ENCODE results near the gene CISH.

CISH gene

DNA sequence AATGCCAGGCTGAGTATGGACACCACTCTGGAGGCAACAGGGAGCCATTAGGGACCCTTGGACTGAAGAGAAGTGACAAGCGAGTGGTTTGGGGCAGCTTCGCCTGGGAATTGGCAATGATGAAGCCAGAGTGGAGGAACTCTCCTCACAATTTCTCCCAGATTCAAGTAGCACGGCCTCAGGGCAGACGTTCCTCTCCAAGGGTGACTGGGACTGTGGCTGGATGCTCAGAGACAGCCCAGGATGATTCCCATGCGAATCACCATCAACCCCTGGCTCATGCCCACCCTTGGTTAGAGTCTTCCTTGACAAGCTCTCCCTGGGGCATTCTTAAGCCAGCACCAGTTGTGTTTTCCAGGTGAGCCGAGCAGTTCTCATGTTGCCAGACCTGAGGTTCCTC lies 46.8 kb upstream of the CISH start:
- DNase-seq (ENCODE audit: low read depth in 1 of 2, low spot score in 1 of 2) = no peak
- Histone ChIP-seq H3K4me3 (replicated peaks; ENCODE audit: insufficient read depth, low read length) (no peak overlapping the region), H3K27ac (replicated peaks) (no peak overlapping the region), H3K27me3 (ENCODE audit: insufficient read depth, poor library complexity, severe bottlenecking) (no peaks in the 10 kb centered on the region)
- TF ChIP-seq GABPA (IDR thresholded peaks at IDR 0.05; ENCODE audit: low read depth) = no peak
- TF ChIP-seq SPI1 (IDR thresholded peaks at IDR 0.05; ENCODE audit: borderline replicate concordance, low read depth) = no peak
- TF ChIP-seq, protein P1, sequence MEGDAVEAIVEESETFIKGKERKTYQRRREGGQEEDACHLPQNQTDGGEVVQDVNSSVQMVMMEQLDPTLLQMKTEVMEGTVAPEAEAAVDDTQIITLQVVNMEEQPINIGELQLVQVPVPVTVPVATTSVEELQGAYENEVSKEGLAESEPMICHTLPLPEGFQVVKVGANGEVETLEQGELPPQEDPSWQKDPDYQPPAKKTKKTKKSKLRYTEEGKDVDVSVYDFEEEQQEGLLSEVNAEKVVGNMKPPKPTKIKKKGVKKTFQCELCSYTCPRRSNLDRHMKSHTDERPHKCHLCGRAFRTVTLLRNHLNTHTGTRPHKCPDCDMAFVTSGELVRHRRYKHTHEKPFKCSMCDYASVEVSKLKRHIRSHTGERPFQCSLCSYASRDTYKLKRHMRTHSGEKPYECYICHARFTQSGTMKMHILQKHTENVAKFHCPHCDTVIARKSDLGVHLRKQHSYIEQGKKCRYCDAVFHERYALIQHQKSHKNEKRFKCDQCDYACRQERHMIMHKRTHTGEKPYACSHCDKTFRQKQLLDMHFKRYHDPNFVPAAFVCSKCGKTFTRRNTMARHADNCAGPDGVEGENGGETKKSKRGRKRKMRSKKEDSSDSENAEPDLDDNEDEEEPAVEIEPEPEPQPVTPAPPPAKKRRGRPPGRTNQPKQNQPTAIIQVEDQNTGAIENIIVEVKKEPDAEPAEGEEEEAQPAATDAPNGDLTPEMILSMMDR (IDR thresholded peaks at IDR 0.05; ENCODE audit: insufficient read depth, low read length) = no peak
- TF ChIP-seq POLR2AphosphoS5 (IDR thresholded peaks at IDR 0.05; ENCODE audit: low read depth) = no peak
- TF ChIP-seq, protein P2, sequence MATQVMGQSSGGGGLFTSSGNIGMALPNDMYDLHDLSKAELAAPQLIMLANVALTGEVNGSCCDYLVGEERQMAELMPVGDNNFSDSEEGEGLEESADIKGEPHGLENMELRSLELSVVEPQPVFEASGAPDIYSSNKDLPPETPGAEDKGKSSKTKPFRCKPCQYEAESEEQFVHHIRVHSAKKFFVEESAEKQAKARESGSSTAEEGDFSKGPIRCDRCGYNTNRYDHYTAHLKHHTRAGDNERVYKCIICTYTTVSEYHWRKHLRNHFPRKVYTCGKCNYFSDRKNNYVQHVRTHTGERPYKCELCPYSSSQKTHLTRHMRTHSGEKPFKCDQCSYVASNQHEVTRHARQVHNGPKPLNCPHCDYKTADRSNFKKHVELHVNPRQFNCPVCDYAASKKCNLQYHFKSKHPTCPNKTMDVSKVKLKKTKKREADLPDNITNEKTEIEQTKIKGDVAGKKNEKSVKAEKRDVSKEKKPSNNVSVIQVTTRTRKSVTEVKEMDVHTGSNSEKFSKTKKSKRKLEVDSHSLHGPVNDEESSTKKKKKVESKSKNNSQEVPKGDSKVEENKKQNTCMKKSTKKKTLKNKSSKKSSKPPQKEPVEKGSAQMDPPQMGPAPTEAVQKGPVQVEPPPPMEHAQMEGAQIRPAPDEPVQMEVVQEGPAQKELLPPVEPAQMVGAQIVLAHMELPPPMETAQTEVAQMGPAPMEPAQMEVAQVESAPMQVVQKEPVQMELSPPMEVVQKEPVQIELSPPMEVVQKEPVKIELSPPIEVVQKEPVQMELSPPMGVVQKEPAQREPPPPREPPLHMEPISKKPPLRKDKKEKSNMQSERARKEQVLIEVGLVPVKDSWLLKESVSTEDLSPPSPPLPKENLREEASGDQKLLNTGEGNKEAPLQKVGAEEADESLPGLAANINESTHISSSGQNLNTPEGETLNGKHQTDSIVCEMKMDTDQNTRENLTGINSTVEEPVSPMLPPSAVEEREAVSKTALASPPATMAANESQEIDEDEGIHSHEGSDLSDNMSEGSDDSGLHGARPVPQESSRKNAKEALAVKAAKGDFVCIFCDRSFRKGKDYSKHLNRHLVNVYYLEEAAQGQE (IDR thresholded peaks at IDR 0.05; ENCODE audit: insufficient replicate concordance, low read depth) = no peak

DNA sequence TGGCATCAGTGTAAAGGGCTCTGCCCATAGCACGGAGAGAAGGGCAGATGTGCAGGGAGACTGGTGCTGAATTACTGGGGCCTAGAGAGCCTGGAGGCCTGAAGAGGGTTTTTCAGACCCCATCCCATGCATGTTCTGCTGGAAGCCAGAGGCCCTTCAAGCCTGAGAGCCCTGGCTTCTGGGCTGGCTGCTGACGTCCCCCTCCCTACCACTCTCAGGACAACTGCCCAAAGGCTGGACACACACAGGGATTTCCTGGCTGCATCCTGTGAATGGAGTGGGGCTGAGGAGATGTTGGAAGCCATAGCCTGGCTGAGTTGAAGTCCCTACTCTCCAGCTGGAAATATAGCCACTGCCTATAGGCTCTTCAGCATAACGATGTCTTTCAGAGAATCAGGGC lies 46.2 kb upstream of the CISH start:
- no peaks in the 10 kb centered on the region for H3K27me3 ChIP-seq (ENCODE audit: insufficient read depth, poor library complexity, severe bottlenecking)
- H3K4me3 ChIP-seq (replicated peaks; ENCODE audit: insufficient read depth, low read length) = no peak overlapping the region
- H3K27ac ChIP-seq (replicated peaks) = no peak overlapping the region
- DNase-seq (ENCODE audit: low read depth in 1 of 2, low spot score in 1 of 2) = no peak
- TF ChIP-seq, protein P1 (IDR thresholded peaks at IDR 0.05; ENCODE audit: insufficient read depth, low read length) = no peak

DNA sequence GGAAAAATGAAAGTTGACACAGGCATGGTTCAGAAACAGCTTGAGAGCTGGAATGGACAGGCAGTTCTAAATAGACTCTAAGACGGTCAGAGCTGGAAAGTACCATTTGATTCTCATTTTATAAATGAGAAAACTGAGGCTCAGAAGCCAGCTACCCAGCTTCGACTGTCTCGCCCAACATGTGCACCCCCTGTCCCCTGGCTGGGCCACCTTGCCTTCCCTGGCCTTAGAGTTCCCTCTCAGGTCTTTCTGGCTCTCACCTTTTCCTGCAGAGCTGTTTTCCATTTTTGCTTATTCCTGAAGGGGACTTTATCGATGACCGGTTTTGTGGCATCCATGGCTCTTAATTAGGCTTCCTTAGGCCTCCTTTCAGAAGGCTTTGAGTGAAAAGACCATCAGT lies 45.8 kb upstream of the CISH start:
- Histone ChIP-seq H3K27me3 (ENCODE audit: insufficient read depth, poor library complexity, severe bottlenecking) (no peaks in the 10 kb centered on the region), H3K27ac (replicated peaks) (no peak overlapping the region), H3K4me3 (replicated peaks; ENCODE audit: insufficient read depth, low read length) (no peak overlapping the region)
- DNase-seq (ENCODE audit: low read depth in 1 of 2, low spot score in 1 of 2) = no peak
- TF ChIP-seq, protein P1 (IDR thresholded peaks at IDR 0.05; ENCODE audit: insufficient read depth, low read length) = no peak
- no peak for TF ChIP-seq POLR2AphosphoS5 (IDR thresholded peaks at IDR 0.05; ENCODE audit: low read depth)
- TF ChIP-seq SPI1 (IDR thresholded peaks at IDR 0.05; ENCODE audit: borderline replicate concordance, low read depth) = no peak
- TF ChIP-seq, protein P2 (IDR thresholded peaks at IDR 0.05; ENCODE audit: insufficient replicate concordance, low read depth) = no peak
- no peak for TF ChIP-seq GABPA (IDR thresholded peaks at IDR 0.05; ENCODE audit: low read depth)

DNA sequence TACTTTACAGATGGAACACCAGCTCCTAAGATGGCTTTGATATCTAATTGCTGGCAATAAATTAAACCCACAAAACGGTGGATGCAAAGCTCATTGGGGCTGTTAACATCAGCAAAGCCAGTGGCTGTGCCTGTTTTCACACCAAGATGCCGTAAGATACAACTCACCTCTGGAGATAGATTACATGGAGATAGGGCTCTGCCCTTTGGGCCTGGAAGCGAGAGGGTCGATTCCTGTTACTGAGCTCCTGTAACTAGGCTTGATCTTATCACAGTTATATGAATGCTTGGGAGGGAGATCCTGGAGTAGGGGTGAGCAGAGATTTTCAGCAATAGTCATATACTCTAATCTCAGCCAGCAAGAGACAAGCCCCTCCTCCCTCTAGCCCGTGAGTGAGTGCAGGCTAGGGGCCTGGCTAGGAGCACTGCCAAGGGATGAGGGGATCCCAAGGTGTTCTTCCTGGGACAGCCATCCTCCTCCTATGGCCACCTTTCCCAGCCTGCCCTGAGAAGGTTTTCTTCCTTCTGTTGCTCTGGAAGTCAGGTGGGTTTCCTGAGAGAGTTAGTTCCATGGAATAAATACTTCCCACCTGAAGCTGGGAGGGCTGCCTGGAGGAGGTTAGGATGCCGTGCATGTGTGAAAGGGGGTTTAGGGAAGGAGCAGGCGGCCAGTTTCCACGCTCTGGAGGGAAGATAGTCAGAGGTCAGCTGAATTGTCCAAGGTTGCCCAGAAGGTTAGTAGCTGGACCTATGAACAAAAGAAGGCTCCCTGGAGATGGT lies 45.0 kb upstream of the CISH start:
- Histone ChIP-seq H3K4me3 (replicated peaks; ENCODE audit: insufficient read depth, low read length) (no peak overlapping the region), H3K27me3 (ENCODE audit: insufficient read depth, poor library complexity, severe bottlenecking) (no peaks in the 10 kb centered on the region), H3K27ac (replicated peaks) (no peak overlapping the region)
- no peak for DNase-seq (ENCODE audit: low read depth in 1 of 2, low spot score in 1 of 2)
- TF ChIP-seq, protein P2 (IDR thresholded peaks at IDR 0.05; ENCODE audit: insufficient replicate concordance, low read depth) = no peak
- TF ChIP-seq POLR2AphosphoS5 (IDR thresholded peaks at IDR 0.05; ENCODE audit: low read depth) = no peak
- TF ChIP-seq, protein P1 (IDR thresholded peaks at IDR 0.05; ENCODE audit: insufficient read depth, low read length) = no peak
- no peak for TF ChIP-seq GABPA (IDR thresholded peaks at IDR 0.05; ENCODE audit: low read depth)
- no peak for TF ChIP-seq SPI1 (IDR thresholded peaks at IDR 0.05; ENCODE audit: borderline replicate concordance, low read depth)

All from HL-60 (cell line).